H1 (cell line): ENCODE data around the gene SLC22A3.

Source experiments
- EP300 ChIP-seq, 2 experiments: IDR thresholded peaks; 1 replicate in 1 of 2; 2 replicates in 1 of 2; pipeline ENCODE4 v1.6.1; 2011 to 2012; ENCODE audit warnings: low read depth in 2 of 2, low read length in 2 of 2, mild to moderate bottlenecking in 2 of 2, borderline replicate concordance in 1 of 2, inconsistent platforms in 1 of 2, moderate library complexity in 1 of 2
- FOSL1 ChIP-seq: IDR thresholded peaks from 2 replicates; pipeline ENCODE4 v1.6.1; 2011; ENCODE audit warnings: mild to moderate bottlenecking, low read depth, low read length, moderate library complexity; ENCODE audit not compliant: insufficient read depth

GRCh38 chr6:160333101-160333500 is 15.1 kb upstream of the SLC22A3 start:
- TF ChIP-seq EP300 (IDR thresholded peaks at IDR 0.05; ENCODE audit: borderline replicate concordance in 1 of 2, low read depth in 2 of 2, low read length in 2 of 2): no peak
- no peak for TF ChIP-seq FOSL1
